Choroid plexus epithelial cell (primary cell): Measurements from ENCODE around the gene GMPPA.

Source experiments
- DNase-seq: peaks from one replicate; pipeline ENCODE4 v3.0.0-alpha.2; 2010; ENCODE audit warnings: low read depth
- H3K4me3 ChIP-seq: 2 replicates; pipeline ENCODE4 v1.5.1; 2011; ENCODE audit warnings: low read depth, mild to moderate bottlenecking, control low read depth, low read length, moderate library complexity
- CTCF ChIP-seq: conservative IDR thresholded peaks from 2 replicates; pipeline ENCODE4 v1.5.1; 2011; ENCODE audit warnings: low read depth, mild to moderate bottlenecking, control low read depth, inconsistent platforms, low read length, moderate library complexity

The GMPPA gene

DNA sequence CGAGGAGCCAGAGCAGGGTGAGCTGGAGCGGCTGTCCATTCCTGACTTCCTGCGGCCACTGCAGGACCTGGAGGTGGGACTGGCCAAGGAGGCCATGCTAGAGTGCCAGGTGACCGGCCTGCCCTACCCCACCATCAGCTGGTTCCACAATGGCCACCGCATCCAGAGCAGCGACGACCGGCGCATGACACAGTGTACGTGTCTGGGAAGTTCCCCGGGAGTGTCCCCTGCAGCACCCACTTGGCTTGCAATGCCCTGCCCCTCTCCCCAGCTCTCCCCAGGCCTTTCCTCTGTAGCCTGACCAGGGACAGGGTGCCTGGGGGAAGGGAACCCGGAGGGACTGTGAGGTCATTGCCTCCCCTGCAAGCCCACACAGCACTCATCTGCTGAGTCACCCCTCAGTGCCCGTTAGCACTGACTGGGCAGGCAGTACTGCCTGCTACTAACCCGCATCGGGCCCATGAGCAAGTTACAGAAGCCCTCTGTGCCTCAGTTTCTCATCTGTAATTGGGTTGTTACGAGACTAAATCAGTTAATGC, 29.4 kb upstream of the GMPPA start:
- no peak for TF ChIP-seq CTCF
- peak; percentile 36 for DNase-seq
- H3K4me3 ChIP-seq: no peak overlapping the region

GRCh38 chr2:219470429-219470828, 28.3 kb upstream of the GMPPA start:
- no peak overlapping the region for H3K4me3 ChIP-seq
- no peak for DNase-seq
- TF ChIP-seq CTCF: no peak

DNA sequence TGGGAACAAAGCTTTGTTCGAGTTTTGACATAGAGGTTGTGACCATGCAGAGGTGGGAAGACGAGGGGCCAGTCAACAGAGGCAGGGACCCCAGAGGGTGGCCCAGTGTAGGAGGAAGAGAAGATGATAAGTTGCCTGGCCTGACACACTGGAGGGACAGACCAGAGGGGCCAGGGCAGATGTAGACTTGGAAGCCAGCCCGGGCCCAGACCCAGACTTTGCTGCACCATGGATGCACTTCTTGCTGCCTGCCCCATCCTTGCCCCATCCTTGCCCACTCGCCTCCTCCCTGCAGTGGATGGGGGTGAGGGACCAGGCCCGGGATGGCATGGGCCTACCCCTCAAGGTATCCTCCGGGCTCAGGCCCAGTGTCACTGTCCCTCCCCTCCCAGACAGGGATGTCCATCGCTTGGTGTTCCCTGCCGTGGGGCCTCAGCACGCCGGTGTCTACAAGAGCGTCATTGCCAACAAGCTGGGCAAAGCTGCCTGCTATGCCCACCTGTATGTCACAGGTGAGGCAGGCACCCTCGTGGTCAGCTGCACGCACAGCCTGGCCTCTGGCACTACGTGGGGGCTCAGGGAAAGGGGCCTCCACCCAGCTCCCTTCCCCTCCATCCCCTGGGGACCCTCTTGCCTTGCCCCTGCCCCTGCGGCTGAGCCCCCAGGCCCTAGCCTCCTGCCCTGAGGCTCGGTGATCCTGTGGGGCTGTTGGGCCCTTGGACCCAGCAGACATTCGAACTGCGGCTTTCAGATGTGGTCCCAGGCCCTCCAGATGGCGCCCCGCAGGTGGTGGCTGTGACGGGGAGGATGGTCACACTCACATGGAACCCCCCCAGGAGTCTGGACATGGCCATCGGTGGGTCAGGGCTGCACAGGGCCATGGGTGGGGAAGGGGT, 27.0 kb upstream of the GMPPA start:
- TF ChIP-seq CTCF: no peak
- no peak overlapping the region for H3K4me3 ChIP-seq
- DNase-seq: no peak

DNA sequence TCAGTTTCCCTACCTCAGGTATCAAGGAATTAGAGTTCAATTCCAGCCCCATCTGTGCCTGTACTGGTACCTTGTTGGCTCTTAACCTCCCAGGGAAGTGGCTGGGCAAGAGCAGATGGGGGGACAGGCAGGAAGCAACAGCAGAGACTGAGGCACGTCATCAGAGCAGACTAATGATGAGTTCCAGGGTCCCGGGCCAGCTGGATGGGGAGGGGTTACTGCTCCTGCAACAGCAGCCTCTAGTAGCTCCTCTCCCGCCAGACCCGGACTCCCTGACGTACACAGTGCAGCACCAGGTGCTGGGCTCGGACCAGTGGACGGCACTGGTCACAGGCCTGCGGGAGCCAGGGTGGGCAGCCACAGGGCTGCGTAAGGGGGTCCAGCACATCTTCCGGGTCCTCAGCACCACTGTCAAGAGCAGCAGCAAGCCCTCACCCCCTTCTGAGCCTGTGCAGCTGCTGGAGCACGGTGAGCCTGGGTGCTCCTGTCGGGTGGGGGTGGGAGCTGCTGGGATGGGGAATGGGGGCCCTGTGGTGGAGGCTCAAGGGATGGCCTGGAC, 26.0 kb upstream of the GMPPA start:
- DNase-seq: no peak
- TF ChIP-seq CTCF: no peak

GRCh38 chr2:219473511-219473910, 25.2 kb upstream of the GMPPA start:
- no peak overlapping the region for H3K4me3 ChIP-seq
- no peak for TF ChIP-seq CTCF
- DNase-seq: no peak

More for the DNA sequence above, 26.0 kb upstream of the GMPPA start:
- no peak overlapping the region for H3K4me3 ChIP-seq

- H3K4me3 ChIP-seq: no peak overlapping the region
- no peak for TF ChIP-seq CTCF
- DNase-seq: no peak
Measured at GRCh38 chr2:219474285-219475060, 24.2 kb upstream of the GMPPA start.
